ENCODE results near the gene MAN1C1.

- TF ChIP-seq CTCF (conservative IDR thresholded peaks at IDR 0.05 in 1 of 2, IDR thresholded peaks at IDR 0.05 in 1 of 2; ENCODE audit: low read depth in 1 of 2, low read length in 2 of 2) (no peak), EZH2 (IDR thresholded peaks at IDR 0.05; ENCODE audit: low read length, missing control alignments) (no peak)
These were observed 173.9 kb downstream of the MAN1C1 start for GRCh38 chr1:25790472-25790871.

All from fibroblast of lung (primary cell).